ENCODE results near the gene ELP4.

DNA sequence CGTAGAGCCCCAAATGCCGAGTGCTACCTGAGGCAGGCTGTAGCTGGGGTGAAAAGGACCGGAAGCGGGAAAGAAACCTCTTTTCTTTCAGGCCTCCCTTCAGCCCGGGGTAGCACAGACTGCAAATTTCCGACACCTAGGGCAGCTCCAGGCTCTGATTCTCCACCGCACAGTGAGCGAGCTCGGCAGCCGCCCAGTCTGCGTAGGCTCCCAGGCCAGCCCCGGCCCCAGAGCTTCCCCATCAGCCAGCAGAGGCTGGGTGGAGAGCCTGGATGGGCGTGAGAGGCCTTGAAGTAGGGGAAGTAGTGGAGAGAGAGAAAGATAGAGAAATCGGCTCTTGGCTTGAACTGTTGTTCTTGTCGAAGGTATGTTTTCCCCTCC lies 310.9 kb downstream of the ELP4 start:
- no peak for TF ChIP-seq CTCF (IDR thresholded peaks at IDR 0.05; ENCODE audit: low read length)
- no peak for TF ChIP-seq EZH2 (IDR thresholded peaks at IDR 0.05; ENCODE audit: borderline replicate concordance, low read length)
